ENCODE data around the gene RARB. TPM values are rescaled to one million over a fixed set of nuclear protein-coding genes. Genes with fewer than 3 reads are reported as not detected.
A peak's percentile ranks its signal among the peaks of the same experiment; 100 is the strongest.

RARB gene
- total RNA-seq, 1 donor from 2014 or later, result 15.0 TPM

GRCh38 chr3:25568525-25569078 lies 140.5 kb downstream of the RARB start:
- Histone ChIP-seq H3K4me1 (peaks cover 8% of the 10 kb centered on the region), H3K9me3 (no peaks in the 10 kb centered on the region), H3K27ac (no peak overlapping the region), H3K36me3 (peaks cover 0 to 4% of the 10 kb centered on the region in 2 donors), H3K4me3 (no peak overlapping the region), H3K27me3 (no peaks in the 10 kb centered on the region)
- DNase-seq (ENCODE audit: extremely low spot score in 2 of 2), result no peak
- intact Hi-C loops (cut with DNase I), result no loop called here
- TF ChIP-seq POLR2AphosphoS5 (IDR thresholded peaks at IDR 0.05; ENCODE audit: insufficient read depth in 1 of 2, low read depth in 1 of 2) (no peak), POLR2A (IDR thresholded peaks at IDR 0.05) (no peak)

GRCh38 chr3:25571285-25571684 lies 143.2 kb downstream of the RARB start:
- Histone ChIP-seq H3K4me1 (peaks cover 8% of the 10 kb centered on the region), H3K27me3 (no peaks in the 10 kb centered on the region), H3K36me3 (peaks cover 0 to 4% of the 10 kb centered on the region in 2 donors), H3K4me3 (no peak overlapping the region), H3K9me3 (no peaks in the 10 kb centered on the region), H3K27ac (no peak overlapping the region)
- no peak for DNase-seq (ENCODE audit: extremely low spot score in 2 of 2)
- TF ChIP-seq POLR2AphosphoS5 (IDR thresholded peaks at IDR 0.05; ENCODE audit: insufficient read depth in 1 of 2, low read depth in 1 of 2) (no peak), CTCF (IDR thresholded peaks at IDR 0.05) (no peak), POLR2A (IDR thresholded peaks at IDR 0.05) (no peak)
- intact Hi-C loops (cut with DNase I), result no loop called here

GRCh38 chr3:25572336-25572735 lies 144.3 kb downstream of the RARB start:
- Histone ChIP-seq H3K27ac (no peak overlapping the region), H3K4me1 (peaks cover 8% of the 10 kb centered on the region), H3K9me3 (no peaks in the 10 kb centered on the region), H3K27me3 (no peaks in the 10 kb centered on the region), H3K4me3 (no peak overlapping the region), H3K36me3 (peaks cover 0 to 4% of the 10 kb centered on the region in 2 donors)
- no peak for TF ChIP-seq CTCF (IDR thresholded peaks at IDR 0.05)
- no peak for TF ChIP-seq POLR2AphosphoS5 (IDR thresholded peaks at IDR 0.05; ENCODE audit: insufficient read depth in 1 of 2, low read depth in 1 of 2)
- TF ChIP-seq POLR2A (IDR thresholded peaks at IDR 0.05), result no peak
- no peak for DNase-seq (ENCODE audit: extremely low spot score in 2 of 2)
- intact Hi-C loops (cut with DNase I), result no loop called here

- no peak for TF ChIP-seq CTCF (IDR thresholded peaks at IDR 0.05)
- no peak for TF ChIP-seq POLR2A (IDR thresholded peaks at IDR 0.05)
- TF ChIP-seq POLR2AphosphoS5 (IDR thresholded peaks at IDR 0.05; ENCODE audit: insufficient read depth in 1 of 2, low read depth in 1 of 2), result no peak
- H3K27ac ChIP-seq, result peak overlapping the region; percentile 31
- DNase-seq (ENCODE audit: extremely low spot score in 2 of 2), result peak in 1 of 2 donors; percentile 84
- H3K36me3 ChIP-seq, result peaks cover 0 to 4% of the 10 kb centered on the region in 2 donors
- H3K4me1 ChIP-seq, result peaks cover 8% of the 10 kb centered on the region
- H3K4me3 ChIP-seq, result peak overlapping the region in 1 of 2 donors; percentile 22
- no peaks in the 10 kb centered on the region for H3K9me3 ChIP-seq
- intact Hi-C loops (cut with DNase I), result no loop called here
- no peaks in the 10 kb centered on the region for H3K27me3 ChIP-seq
Measured at GRCh38 chr3:25572919-25573385, 144.9 kb downstream of the RARB start.

GRCh38 chr3:25573386-25574171 lies 145.5 kb downstream of the RARB start:
- Histone ChIP-seq H3K36me3 (peaks cover 0 to 4% of the 10 kb centered on the region in 2 donors), H3K4me1 (peaks cover 8% of the 10 kb centered on the region), H3K9me3 (no peaks in the 10 kb centered on the region), H3K4me3 (peak overlapping the region in 1 of 2 donors; percentile 22), H3K27me3 (no peaks in the 10 kb centered on the region), H3K27ac (peak overlapping the region; percentile 31)
- intact Hi-C loops (cut with DNase I), result no loop called here
- peak in 1 of 2 donors; percentile 40 for DNase-seq (ENCODE audit: extremely low spot score in 2 of 2)
- TF ChIP-seq POLR2AphosphoS5 (IDR thresholded peaks at IDR 0.05; ENCODE audit: insufficient read depth in 1 of 2, low read depth in 1 of 2), result peak in 1 of 2 donors; percentile 27
- no peak for TF ChIP-seq POLR2A (IDR thresholded peaks at IDR 0.05)
- TF ChIP-seq CTCF (IDR thresholded peaks at IDR 0.05), result no peak

All from vagina (tissue), 2 donors.